WI38 (cell line): ENCODE measurements around the gene BMS1.
"Not testable (repeated sequence)": the region's sequence is repeated elsewhere in the genome, so short reads cannot be mapped to it uniquely, and the experiment has no call there.

ENCODE experiments used
- H3K4me3 ChIP-seq: 2 replicates; pipeline ENCODE4 v1.5.1; 2011; ENCODE audit warnings: low read depth, mild to moderate bottlenecking, control low read depth, low read length
- TF ChIP-seq, protein P1 (sequence below): IDR thresholded peaks from 2 replicates; pipeline ENCODE4 v1.5.1; 2012; ENCODE audit warnings: low read depth, mild to moderate bottlenecking, control low read depth, low read length

Gene BMS1

DNA sequence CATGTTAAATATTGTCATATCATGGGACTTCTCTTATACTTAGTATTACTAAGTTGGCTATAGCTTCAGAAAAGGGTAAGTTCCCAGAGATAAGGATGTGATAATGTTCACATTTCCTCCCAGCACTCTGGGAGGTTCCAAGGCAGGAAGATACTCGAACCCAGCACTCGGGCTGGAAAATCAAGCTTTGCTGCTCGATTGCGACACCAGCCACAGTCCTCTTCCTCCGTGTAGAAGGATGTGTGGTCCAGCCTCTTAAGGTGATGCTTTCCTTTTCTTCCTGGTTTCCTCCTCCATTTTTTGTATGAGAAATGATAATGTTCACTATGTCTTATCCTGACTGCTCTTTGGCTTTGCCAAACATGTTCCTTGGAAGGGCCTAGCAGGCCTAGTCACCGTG is 3.2 kb downstream of the BMS1 start:
- no peak overlapping the region for H3K4me3 ChIP-seq
- TF ChIP-seq, protein P1, sequence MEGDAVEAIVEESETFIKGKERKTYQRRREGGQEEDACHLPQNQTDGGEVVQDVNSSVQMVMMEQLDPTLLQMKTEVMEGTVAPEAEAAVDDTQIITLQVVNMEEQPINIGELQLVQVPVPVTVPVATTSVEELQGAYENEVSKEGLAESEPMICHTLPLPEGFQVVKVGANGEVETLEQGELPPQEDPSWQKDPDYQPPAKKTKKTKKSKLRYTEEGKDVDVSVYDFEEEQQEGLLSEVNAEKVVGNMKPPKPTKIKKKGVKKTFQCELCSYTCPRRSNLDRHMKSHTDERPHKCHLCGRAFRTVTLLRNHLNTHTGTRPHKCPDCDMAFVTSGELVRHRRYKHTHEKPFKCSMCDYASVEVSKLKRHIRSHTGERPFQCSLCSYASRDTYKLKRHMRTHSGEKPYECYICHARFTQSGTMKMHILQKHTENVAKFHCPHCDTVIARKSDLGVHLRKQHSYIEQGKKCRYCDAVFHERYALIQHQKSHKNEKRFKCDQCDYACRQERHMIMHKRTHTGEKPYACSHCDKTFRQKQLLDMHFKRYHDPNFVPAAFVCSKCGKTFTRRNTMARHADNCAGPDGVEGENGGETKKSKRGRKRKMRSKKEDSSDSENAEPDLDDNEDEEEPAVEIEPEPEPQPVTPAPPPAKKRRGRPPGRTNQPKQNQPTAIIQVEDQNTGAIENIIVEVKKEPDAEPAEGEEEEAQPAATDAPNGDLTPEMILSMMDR = no peak

DNA sequence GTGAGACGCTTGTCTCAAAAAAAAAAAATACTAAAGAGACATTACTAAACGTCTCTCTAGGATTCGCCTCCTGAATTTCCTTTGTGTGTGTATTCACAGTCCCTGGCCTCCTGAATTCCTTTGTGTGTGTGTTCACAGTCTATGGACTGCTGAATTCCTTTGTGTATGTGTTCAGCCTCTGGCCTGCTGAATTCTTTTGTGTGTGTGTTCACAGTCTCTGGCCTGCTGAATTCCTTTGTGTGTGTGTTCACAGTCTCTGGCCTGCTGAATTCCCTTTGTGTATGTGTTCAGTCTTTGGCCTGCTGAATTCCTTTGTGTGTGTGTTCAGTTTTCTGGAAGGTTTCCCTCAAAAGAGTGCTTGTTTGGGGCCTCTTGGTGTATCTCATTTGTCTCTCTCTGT is 8.2 kb downstream of the BMS1 start:
- no peak overlapping the region for H3K4me3 ChIP-seq
- TF ChIP-seq, protein P1 = no peak

DNA sequence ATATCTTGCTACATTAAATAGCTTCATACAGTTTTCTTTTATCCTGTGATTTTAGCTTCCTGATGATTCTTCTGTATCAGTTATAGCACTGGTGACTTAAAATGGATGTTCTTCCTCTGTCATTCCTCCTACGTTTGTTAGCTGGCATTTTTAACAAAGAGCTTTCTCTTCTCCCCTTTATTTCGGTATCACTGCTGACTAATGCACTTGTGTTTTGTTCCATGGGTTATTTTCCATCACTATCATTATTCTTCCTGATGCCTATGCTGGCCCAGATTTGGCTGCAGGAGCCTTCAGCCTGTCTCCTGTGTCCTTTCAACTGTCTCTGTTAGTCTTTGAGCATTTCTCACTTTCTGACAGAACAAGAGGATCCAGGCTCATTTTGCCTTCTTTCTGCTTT is 13.1 kb downstream of the BMS1 start:
- TF ChIP-seq, protein P1 = no peak
- no peak overlapping the region for H3K4me3 ChIP-seq

GRCh38 chr10:42801135-42801534 is 18.5 kb downstream of the BMS1 start:
- H3K4me3 ChIP-seq = no peak overlapping the region
- TF ChIP-seq, protein P1 = no peak

- TF ChIP-seq, protein P1 = no peak
- H3K4me3 ChIP-seq = no peak overlapping the region
Measured at GRCh38 chr10:42802876-42803275, 20.3 kb downstream of the BMS1 start.

DNA sequence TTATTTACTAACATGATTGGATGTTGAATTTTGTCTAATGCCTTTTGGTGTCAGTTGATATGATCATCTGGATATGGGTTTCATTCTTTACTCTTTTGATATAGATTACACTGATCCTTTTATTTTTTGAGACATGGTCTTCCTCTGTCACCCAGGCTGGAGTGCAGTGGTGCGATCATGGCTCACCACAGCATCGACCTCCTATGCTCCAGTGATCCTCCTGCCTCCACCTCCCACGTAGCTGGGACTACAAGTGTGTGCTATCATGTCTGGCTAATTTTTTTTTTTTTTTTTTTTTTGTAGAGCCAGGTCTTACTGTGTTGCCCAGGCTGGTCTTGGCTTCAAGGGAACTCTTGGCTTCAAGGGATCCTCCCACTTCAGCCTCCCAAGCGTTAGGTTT is 27.1 kb downstream of the BMS1 start:
- H3K4me3 ChIP-seq = no peak overlapping the region
- TF ChIP-seq, protein P1 = no peak

GRCh38 chr10:42812028-42812427 is 29.4 kb downstream of the BMS1 start:
- H3K4me3 ChIP-seq = no peak overlapping the region

GRCh38 chr10:42813989-42814687 is 31.5 kb downstream of the BMS1 start:
- not testable (repeated sequence) for H3K4me3 ChIP-seq

More at GRCh38 chr10:42812028-42812427, 29.4 kb downstream of the BMS1 start:
- TF ChIP-seq, protein P1 = no peak

DNA sequence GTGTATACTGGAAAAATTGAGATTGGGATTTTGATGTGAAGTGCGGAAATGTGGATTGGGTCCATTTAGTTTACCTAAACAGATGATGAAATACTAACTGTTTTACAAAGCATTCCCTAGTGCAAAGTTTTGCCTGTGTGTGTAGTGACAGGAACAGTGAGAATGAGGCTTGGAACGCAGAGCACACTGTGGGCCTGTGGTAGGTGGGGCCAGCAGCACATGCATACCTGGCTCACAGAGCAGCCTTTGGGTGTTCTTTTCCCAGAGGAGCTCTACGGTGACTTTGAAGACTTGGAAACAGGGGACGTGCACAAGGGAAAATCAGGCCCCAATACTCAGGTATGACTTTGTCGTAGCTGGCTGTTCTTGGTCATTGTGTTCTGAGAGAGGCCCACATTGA is 33.7 kb downstream of the BMS1 start:
- H3K4me3 ChIP-seq = not testable (repeated sequence)
